BJ (cell line): ENCODE data around the gene ZBTB7A. TPM values are rescaled to one million over a fixed set of nuclear protein-coding genes. Genes with fewer than 3 reads are reported as not detected.

Experiments
- CTCF ChIA-PET: fragments of 350-600 bp; formaldehyde crosslinking; extraction: SDS; loops from one replicate; lab custom pipeline; 2021; ENCODE audit warnings: antibody characterized with exemption, inconsistent platforms; lab: Yijun Ruan, JAX
- POLR2A ChIA-PET: fragments of 300-600 bp; sonication (Branson Sonifier 250); formaldehyde crosslinking; extraction: SDS; loops from one replicate; lab custom pipeline; 2021; ENCODE audit warnings: antibody characterized with exemption; lab: Charles Lee
- DNase-seq: peaks from one replicate; pipeline ENCODE4 v3.0.0-alpha.2; 2011; ENCODE audit warnings: low read depth
- H3K27me3 ChIP-seq: 2 replicates; pipeline ENCODE4 v1.6.0; 2011; ENCODE audit warnings: low read length; ENCODE audit not compliant: control insufficient read depth, insufficient read depth
- H3K36me3 ChIP-seq: 2 replicates; pipeline ENCODE4 v1.5.1; 2011; ENCODE audit warnings: low read length; ENCODE audit not compliant: control insufficient read depth, insufficient read depth
- H3K4me3 ChIP-seq: 2 replicates; pipeline ENCODE4 v1.5.1; 2011; ENCODE audit warnings: low read depth, mild to moderate bottlenecking, control low read depth, low read length
- CTCF ChIP-seq: IDR thresholded peaks from 2 replicates; pipeline ENCODE4 v1.5.1; 2011; ENCODE audit warnings: low read depth, mild to moderate bottlenecking, control low read depth, inconsistent platforms, low read length, moderate library complexity; ENCODE audit not compliant: insufficient read depth
- polyA plus RNA-seq: library from polyadenylated mRNA; depleted of rRNA; stranded (reverse); fragments of >200 nt; gene quantifications from 2 replicates; pipeline ENCODE4 v1.2.3, GENCODE V29; 2011

Gene ZBTB7A
- polyA plus RNA-seq, 1 experiment, result 7.5 TPM

- DNase-seq, result no peak
- no peak for TF ChIP-seq CTCF
- peaks cover 37% of the 10 kb centered on the region for H3K36me3 ChIP-seq
- POLR2A ChIA-PET, result no interaction called here
- CTCF ChIA-PET, result no interaction called here
- H3K27me3 ChIP-seq, result no peaks in the 10 kb centered on the region
- no peak overlapping the region for H3K4me3 ChIP-seq
These were observed 35.8 kb upstream of the ZBTB7A start for GRCh38 chr19:4102339-4103079.

- no peak for DNase-seq
- peaks cover 37% of the 10 kb centered on the region for H3K36me3 ChIP-seq
- ChIA-PET POLR2A (no interaction called here), CTCF (no interaction called here)
- H3K27me3 ChIP-seq, result no peaks in the 10 kb centered on the region
- no peak overlapping the region for H3K4me3 ChIP-seq
- no peak for TF ChIP-seq CTCF
These were observed 34.7 kb upstream of the ZBTB7A start for GRCh38 chr19:4101496-4101770.

- no peak for DNase-seq
- H3K36me3 ChIP-seq, result peaks cover 37% of the 10 kb centered on the region
- H3K4me3 ChIP-seq, result no peak overlapping the region
- POLR2A ChIA-PET, result no interaction called here
- no peak for TF ChIP-seq CTCF
- no peaks in the 10 kb centered on the region for H3K27me3 ChIP-seq
- CTCF ChIA-PET, result no interaction called here
These were observed 34.2 kb upstream of the ZBTB7A start for GRCh38 chr19:4100647-4101495.

GRCh38 chr19:4099041-4099764 is 32.5 kb upstream of the ZBTB7A start:
- no peak for DNase-seq
- Histone ChIP-seq H3K27me3 (no peaks in the 10 kb centered on the region), H3K36me3 (peaks cover 39% of the 10 kb centered on the region), H3K4me3 (no peak overlapping the region)
- POLR2A ChIA-PET, result no interaction called here
- no peak for TF ChIP-seq CTCF
- CTCF ChIA-PET, result interaction anchor here (1.6 kb wide), 1 partner anchor 10 kb away, joined by 4 read pairs; no protein-coding TSS in a partner anchor

GRCh38 chr19:4098493-4098892 is 31.8 kb upstream of the ZBTB7A start:
- POLR2A ChIA-PET, result no interaction called here

More at GRCh38 chr19:4098493-4098892, 31.8 kb upstream of the ZBTB7A start:
- peaks cover 41% of the 10 kb centered on the region for H3K36me3 ChIP-seq
- no peaks in the 10 kb centered on the region for H3K27me3 ChIP-seq
- CTCF ChIA-PET, result interaction anchor here (1.6 kb wide), 1 partner anchor 10 kb away, joined by 4 read pairs; no protein-coding TSS in a partner anchor
- H3K4me3 ChIP-seq, result no peak overlapping the region
- DNase-seq, result no peak
- TF ChIP-seq CTCF, result no peak
